ENCODE measurements around the gene GPC6.

The GPC6 gene

DNA sequence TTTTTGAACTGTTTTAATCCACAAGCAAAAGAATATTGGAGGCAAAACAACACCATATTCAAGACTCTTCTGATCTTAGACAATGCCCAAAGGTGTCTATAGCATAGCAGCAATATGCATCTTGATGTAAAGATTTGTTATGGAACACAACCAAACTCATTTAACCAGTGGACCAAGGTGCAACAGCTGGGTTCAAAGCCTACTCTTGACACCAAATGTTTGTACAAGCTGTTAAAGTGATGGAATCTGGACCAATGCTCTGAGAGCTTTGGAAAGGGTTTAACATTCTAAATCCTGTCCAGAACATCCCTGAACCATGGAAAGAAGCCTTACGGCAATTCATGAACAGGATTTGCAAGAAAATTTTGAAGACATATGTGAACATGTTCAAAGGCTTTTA, 520.0 kb downstream of the GPC6 start:
- ATAC-seq, result no peak
- no peak overlapping the region for H3K27ac Mint-ChIP-seq
- no peaks in the 10 kb centered on the region for H3K27me3 Mint-ChIP-seq
- no peak overlapping the region for H3K4me3 Mint-ChIP-seq
- H3K36me3 Mint-ChIP-seq, result no peaks in the 10 kb centered on the region
- H3K4me1 Mint-ChIP-seq, result no peaks in the 10 kb centered on the region
- H3K9me3 Mint-ChIP-seq, result peaks cover 10% of the 10 kb centered on the region

DNA sequence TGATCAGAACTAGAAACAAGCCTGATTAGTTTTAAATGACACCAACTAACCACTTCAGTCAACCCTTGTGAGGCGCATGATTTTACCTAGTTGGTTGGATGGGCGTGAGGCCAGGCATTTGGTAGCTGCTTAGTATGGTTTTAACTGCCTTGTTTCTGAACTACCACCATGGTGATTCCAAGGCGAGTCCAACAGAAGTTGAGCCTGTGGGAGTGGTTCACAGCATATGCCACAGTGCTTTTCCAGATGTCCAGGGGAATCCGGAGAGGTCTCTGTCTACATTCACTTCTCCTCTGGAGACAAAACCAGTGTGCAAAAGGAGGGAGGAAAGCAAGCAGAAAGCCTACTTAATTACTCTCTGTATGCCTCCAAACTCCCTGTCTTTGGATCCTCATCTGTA, 524.1 kb downstream of the GPC6 start:
- Mint-ChIP-seq H3K4me3 (no peak overlapping the region), H3K36me3 (no peaks in the 10 kb centered on the region), H3K9me3 (no peaks in the 10 kb centered on the region), H3K27ac (no peak overlapping the region), H3K27me3 (no peaks in the 10 kb centered on the region), H3K4me1 (no peaks in the 10 kb centered on the region)
- ATAC-seq, result no peak

DNA sequence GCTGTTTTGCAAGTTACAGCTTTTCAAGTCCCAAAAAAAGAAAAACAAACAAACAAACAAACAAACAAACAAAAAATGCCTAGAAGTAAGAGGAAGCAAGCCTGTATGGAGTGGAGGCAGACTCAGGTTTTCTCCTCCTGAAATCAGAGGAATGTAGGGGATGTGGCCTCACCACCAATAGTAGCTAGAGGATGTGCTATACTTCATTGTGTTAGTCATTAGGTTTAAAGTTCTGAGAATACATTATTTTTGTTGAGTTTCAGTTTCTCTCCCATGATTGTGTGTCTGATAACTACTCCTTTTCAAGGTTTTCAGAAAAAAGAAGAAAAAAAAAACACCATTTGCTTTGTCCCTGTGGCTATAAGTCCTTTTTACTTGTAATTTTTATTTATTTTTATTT, 524.5 kb downstream of the GPC6 start:
- no peaks in the 10 kb centered on the region for H3K9me3 Mint-ChIP-seq
- no peak for ATAC-seq
- H3K27me3 Mint-ChIP-seq, result no peaks in the 10 kb centered on the region
- no peak overlapping the region for H3K4me3 Mint-ChIP-seq
- H3K36me3 Mint-ChIP-seq, result no peaks in the 10 kb centered on the region
- H3K4me1 Mint-ChIP-seq, result no peaks in the 10 kb centered on the region
- H3K27ac Mint-ChIP-seq, result no peak overlapping the region

DNA sequence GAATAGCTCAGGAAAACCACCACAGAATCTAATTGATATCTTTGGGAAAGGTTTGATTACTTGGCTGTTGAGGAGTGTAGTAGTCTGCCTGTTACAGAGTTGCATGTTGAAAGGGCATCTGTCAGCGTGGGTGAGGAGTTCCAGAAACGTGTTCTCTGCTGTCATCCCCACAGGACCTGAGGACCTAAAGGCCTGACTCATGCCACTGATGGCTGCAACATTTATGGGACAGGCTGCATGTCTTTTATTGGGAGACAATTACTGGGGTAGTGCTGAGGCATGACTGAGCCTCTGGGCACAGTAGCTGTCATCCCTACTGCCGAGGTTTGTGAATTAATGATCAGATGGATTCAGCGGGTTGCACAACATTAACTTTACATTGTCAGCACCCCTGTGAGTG, 525.9 kb downstream of the GPC6 start:
- H3K4me3 Mint-ChIP-seq, result no peak overlapping the region
- no peaks in the 10 kb centered on the region for H3K36me3 Mint-ChIP-seq
- H3K9me3 Mint-ChIP-seq, result no peaks in the 10 kb centered on the region
- no peak for ATAC-seq
- H3K27me3 Mint-ChIP-seq, result no peaks in the 10 kb centered on the region
- H3K27ac Mint-ChIP-seq, result no peak overlapping the region
- no peaks in the 10 kb centered on the region for H3K4me1 Mint-ChIP-seq

DNA sequence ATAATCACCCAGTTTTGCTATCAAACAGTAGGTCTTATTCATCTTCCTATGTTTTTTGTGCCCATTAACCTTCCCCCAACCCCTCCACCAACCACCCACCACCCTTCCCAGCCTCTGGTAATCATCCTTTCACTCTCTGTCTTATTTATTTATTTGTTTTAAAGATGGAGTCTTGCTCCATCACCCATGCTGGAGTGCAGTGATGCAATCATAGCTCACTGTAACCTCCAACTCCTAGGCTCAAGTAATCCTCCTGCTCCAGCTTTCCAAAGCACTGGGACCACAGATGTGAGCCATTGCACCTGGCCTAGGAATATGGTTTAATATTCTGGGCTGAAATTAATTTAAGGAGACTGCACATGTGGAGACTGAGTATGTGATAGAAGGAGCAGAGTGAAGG, 527.0 kb downstream of the GPC6 start:
- Mint-ChIP-seq H3K27me3 (no peaks in the 10 kb centered on the region), H3K4me1 (no peaks in the 10 kb centered on the region), H3K9me3 (peaks cover under 1% of the 10 kb centered on the region), H3K4me3 (no peak overlapping the region), H3K27ac (no peak overlapping the region), H3K36me3 (no peaks in the 10 kb centered on the region)
- no peak for ATAC-seq

DNA sequence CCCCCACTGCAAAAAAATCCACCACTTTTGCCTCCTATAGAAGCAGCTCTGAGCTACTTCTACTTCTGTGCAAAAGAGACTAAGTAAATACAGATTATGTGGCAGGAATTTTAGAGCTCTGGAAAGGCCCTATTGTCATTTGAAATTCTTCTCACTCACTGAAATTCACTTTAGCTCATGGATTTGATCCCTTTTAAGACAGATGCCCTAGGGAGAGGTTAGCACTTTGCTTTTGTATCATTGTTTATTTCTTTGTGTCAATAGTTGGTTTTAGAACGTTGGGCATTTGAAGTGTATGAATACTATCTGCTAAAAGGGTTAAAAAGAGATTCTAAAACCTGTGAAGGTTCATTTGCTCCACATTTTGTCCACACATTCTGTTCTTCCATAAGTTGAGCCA, 528.7 kb downstream of the GPC6 start:
- Mint-ChIP-seq H3K9me3 (peaks cover 6% of the 10 kb centered on the region), H3K36me3 (no peaks in the 10 kb centered on the region), H3K4me1 (no peaks in the 10 kb centered on the region), H3K27me3 (no peaks in the 10 kb centered on the region), H3K27ac (no peak overlapping the region), H3K4me3 (no peak overlapping the region)
- no peak for ATAC-seq

DNA sequence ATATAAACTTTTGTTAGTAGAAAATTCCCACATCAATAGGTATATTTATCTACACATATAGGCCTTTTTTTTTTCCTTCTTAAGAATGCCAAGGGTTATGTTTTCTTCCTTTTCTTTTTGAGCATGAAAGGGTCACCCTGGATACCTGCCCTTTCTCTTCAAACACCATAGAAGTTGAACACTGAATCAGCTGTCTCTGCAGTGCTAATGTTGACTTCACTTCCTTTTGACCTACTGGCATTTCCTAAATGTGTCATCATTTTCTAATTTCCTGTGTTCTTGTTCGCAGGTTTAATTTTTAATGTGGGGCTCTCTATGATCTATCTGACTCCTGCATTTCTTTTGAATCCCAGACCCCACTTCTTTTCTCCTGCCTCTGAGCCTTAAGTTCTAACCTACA, 532.0 kb downstream of the GPC6 start:
- Mint-ChIP-seq H3K4me3 (no peak overlapping the region), H3K27ac (no peak overlapping the region)
- ATAC-seq, result no peak

DNA sequence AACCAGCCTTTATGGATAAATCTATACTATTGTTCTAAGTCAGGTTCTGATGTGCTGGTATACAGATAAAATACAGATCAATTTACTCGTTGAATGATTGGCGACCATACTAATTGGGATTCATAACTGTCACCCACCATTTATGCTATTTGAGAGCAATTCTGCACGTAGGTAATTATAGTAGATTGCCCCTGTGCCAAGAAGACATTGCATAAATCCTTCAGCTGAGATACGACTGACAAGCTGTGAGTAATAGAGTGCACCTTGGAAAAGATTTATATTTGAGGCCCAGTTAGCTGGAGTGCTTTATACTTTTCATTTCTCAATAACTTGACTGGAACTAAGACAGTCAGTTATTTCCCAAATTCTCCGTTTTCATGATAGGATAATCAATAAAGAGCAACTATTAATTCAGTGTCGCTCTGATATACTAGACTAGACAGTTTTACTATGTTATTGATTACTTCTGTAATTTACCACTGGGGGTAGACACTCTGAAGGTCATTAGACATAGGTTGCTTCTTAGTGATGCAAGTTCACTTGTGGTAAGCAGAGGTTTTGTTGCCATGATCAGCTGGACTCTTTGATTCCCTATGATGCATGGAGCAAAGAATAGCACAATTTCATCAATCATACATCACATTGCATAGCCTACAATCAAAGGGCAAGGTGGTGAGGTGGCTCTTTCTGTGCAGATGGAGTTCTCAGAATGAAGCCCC, 536.3 kb downstream of the GPC6 start:
- Mint-ChIP-seq H3K36me3 (no peaks in the 10 kb centered on the region), H3K4me1 (no peaks in the 10 kb centered on the region), H3K9me3 (peaks cover 13% of the 10 kb centered on the region), H3K27me3 (no peaks in the 10 kb centered on the region), H3K27ac (no peak overlapping the region), H3K4me3 (no peak overlapping the region)
- no peak for ATAC-seq

More for the DNA sequence above, 532.0 kb downstream of the GPC6 start:
- Mint-ChIP-seq H3K9me3 (peaks cover 7% of the 10 kb centered on the region), H3K4me1 (no peaks in the 10 kb centered on the region), H3K36me3 (no peaks in the 10 kb centered on the region), H3K27me3 (no peaks in the 10 kb centered on the region)

DNA sequence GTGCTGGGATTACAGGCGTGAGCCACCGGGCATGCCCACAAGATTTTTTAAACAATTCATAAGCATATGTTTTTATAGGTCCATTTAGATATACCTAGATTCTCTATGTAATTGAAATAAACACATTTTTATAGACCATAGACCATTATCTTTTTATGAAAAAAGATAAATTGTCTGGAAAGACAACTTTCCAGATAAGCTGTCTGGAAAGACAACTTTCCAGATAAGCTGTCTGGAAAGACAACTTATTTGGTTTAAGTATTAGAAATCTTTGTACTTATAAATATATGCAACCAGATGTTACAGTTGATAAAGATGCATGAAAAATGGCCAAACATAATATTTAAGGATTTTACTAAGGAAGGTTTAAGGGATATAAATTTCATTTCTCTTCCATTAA, 538.5 kb downstream of the GPC6 start:
- H3K4me1 Mint-ChIP-seq, result no peaks in the 10 kb centered on the region
- H3K36me3 Mint-ChIP-seq, result no peaks in the 10 kb centered on the region
- no peak overlapping the region for H3K27ac Mint-ChIP-seq
- H3K4me3 Mint-ChIP-seq, result no peak overlapping the region
- no peaks in the 10 kb centered on the region for H3K27me3 Mint-ChIP-seq
- ATAC-seq, result no peak
- H3K9me3 Mint-ChIP-seq, result peaks cover 8% of the 10 kb centered on the region

DNA sequence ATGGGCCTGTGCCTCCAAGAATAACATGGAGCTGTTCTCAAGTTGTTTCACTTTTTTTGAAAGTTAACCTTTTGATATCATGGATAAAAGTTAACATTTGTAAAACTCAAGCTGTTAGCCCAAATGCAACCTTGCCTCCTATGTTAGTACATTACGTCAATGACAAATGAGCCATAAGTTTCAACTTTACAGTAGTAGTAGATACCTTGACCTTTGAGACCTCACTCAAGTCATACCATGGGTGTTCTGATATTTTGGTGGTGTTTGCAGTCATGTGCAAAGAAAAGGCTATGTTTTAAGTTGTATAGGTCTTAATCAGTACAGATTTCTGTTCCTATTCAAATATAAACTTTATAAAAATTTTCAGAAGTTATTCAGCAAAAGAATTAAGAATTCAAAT, 539.2 kb downstream of the GPC6 start:
- ATAC-seq, result no peak
- Mint-ChIP-seq H3K27ac (no peak overlapping the region), H3K36me3 (no peaks in the 10 kb centered on the region), H3K4me1 (no peaks in the 10 kb centered on the region), H3K9me3 (peaks cover 8% of the 10 kb centered on the region), H3K27me3 (no peaks in the 10 kb centered on the region), H3K4me3 (no peak overlapping the region)

DNA sequence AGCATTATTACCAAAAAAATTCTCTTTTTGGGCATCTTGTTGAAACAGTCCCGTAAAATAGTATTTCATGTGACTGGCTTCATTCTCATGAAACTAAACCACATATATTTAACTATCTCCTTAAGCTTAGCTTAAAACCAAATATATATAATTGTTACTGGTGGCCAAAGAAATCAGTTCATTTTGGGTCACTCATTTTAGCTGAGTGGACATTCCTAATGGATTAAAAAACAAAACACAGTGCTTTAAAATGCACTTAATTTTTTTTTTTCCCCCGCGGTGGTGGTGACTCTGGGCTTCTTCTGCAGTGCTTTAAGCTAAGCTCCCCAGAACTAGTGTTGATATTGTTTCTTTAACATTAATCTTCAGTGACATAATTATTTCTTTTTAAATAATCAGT, 540.1 kb downstream of the GPC6 start:
- Mint-ChIP-seq H3K27ac (no peak overlapping the region), H3K4me3 (no peak overlapping the region), H3K36me3 (no peaks in the 10 kb centered on the region)

DNA sequence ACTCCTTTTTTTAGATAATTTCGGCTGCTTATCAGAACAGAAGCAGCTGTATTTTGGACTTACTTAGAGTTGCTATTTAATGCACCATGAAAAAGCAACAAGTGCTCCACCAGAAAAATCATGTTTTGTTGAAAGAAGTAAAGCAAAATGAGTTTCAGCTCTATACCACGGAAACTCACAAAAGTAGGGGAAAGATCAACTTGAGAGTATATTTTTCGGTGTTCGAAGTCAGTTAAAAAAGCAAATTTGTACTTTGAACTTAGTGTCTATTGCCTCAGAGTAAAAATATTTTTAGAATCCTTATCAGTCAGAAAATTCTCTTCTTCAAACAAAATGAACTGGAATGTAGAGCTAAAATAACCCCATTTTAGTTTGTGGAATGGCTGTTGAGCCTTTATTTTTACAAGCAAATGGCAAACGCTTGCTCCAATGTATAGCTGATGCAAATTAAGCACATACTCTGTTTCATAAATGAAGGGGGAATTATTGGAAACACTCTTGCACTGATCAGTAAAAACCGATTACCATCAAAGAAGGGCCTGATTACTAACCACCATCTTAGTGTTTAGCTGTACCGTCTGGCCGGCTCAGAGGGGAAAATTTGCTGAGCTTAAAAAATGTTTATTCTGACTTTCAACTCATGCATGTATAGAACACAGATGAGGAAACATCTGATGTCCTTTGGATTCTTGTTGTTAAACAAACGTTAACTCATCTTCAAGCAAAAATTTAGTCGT, 540.7 kb downstream of the GPC6 start:
- H3K36me3 Mint-ChIP-seq, result no peaks in the 10 kb centered on the region

More for the DNA sequence above, 540.1 kb downstream of the GPC6 start:
- no peaks in the 10 kb centered on the region for H3K4me1 Mint-ChIP-seq
- peaks cover 8% of the 10 kb centered on the region for H3K9me3 Mint-ChIP-seq
- no peaks in the 10 kb centered on the region for H3K27me3 Mint-ChIP-seq
- no peak for ATAC-seq

DNA sequence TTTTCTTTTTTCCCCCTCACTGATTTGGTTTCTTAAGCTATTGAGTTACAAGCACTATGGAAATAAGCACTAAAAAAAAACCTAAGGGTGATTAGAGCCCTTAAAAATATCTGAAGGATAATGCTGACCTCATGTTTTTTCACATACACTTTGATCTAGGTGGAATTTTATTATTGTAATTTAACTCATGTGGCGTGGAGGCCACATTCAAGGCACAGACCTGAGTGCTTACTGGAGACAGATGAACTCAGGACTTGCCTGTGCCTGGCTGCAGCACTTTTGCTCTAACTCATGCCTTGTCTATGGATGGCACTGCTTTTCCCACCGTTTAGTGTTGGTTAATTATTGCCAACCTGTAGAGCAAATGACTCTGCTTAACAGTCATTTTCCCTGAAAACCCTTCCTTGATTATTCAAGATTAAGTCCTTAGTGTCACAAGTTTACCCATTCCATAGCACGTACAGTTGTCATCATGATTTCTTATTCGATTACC, 541.4 kb downstream of the GPC6 start:
- H3K27me3 Mint-ChIP-seq, result no peaks in the 10 kb centered on the region
- H3K4me3 Mint-ChIP-seq, result no peak overlapping the region
- peaks cover 8% of the 10 kb centered on the region for H3K9me3 Mint-ChIP-seq
- H3K36me3 Mint-ChIP-seq, result no peaks in the 10 kb centered on the region
- H3K4me1 Mint-ChIP-seq, result no peaks in the 10 kb centered on the region
- no peak overlapping the region for H3K27ac Mint-ChIP-seq
- ATAC-seq, result no peak

More for the DNA sequence above, 540.7 kb downstream of the GPC6 start:
- H3K4me3 Mint-ChIP-seq, result no peak overlapping the region
- no peaks in the 10 kb centered on the region for H3K27me3 Mint-ChIP-seq
- H3K9me3 Mint-ChIP-seq, result peaks cover 8% of the 10 kb centered on the region
- H3K27ac Mint-ChIP-seq, result no peak overlapping the region
- no peak for ATAC-seq
- H3K4me1 Mint-ChIP-seq, result no peaks in the 10 kb centered on the region

DNA sequence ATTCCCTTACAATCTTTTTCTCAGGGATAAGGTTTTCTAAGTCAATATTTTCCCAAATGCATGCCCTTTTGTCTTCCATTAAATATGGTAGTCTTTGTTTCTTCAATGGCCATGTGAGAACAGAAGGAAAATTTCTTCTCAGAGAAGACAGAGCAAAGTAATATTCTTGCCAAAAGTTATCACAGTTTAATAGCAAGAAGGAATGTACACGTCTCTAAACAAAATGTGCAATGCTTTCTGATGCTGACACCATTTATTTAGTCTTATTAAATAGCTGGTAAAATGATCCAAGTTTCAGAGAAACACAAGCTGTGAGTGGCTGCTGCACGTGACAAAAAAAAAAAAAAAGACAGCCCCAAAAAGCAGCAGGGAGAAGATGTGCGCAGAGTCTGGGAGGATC, 542.5 kb downstream of the GPC6 start:
- Mint-ChIP-seq H3K27me3 (no peaks in the 10 kb centered on the region), H3K36me3 (no peaks in the 10 kb centered on the region), H3K27ac (no peak overlapping the region), H3K4me3 (no peak overlapping the region), H3K4me1 (no peaks in the 10 kb centered on the region), H3K9me3 (peaks cover 4% of the 10 kb centered on the region)
- ATAC-seq, result no peak

DNA sequence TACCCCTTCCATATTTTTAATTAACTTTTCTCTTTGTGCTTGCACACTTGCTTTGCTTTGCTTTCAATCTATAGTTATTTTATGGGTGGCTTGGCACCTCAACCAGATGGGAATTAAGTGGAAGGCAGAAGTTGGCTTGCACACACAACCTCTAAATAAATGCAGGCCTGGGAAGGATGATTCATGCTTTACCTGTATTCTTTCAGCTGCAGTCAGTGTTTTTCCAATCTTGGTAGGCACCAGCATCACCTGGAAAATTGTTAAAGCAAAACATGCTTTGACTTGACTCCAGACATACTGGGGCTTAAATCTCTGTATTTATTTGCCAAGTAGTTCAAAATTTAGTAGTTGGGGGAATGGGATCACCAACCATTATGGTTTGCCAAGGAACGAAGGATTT, 543.0 kb downstream of the GPC6 start:
- ATAC-seq, result no peak
- Mint-ChIP-seq H3K27ac (no peak overlapping the region), H3K4me3 (no peak overlapping the region), H3K4me1 (no peaks in the 10 kb centered on the region), H3K36me3 (no peaks in the 10 kb centered on the region), H3K9me3 (peaks cover 2% of the 10 kb centered on the region), H3K27me3 (no peaks in the 10 kb centered on the region)

DNA sequence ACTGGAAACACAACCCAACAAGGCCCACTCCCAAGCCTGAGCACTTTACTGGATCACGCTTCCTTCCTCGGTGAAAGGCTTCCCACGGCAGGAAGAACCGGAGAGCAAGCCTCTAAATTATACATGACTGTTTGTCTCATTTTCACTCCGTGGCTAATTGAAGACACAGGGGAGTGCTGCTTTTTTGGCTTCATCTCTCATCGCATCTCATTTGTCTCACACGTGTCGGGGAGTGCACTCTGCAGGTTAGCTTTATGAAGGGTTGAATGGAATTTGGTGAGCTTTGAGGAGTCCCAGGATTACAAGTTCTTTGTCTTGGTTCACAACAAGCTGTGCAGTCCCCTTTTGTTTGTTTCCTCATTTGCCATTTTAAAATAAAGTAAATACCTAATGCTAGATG, 544.6 kb downstream of the GPC6 start:
- H3K27me3 Mint-ChIP-seq, result no peaks in the 10 kb centered on the region
- no peaks in the 10 kb centered on the region for H3K36me3 Mint-ChIP-seq
- H3K4me1 Mint-ChIP-seq, result no peaks in the 10 kb centered on the region
- no peak for ATAC-seq
- no peak overlapping the region for H3K27ac Mint-ChIP-seq
- H3K4me3 Mint-ChIP-seq, result no peak overlapping the region
- peaks cover 2% of the 10 kb centered on the region for H3K9me3 Mint-ChIP-seq
